GM18520 (cell line): ENCODE measurements around the gene KIF26B.

ENCODE experiments used
- ATAC-seq: cut with Tn5 transposase; IDR thresholded peaks from one replicate; pipeline ENCODE4 v1.9.1; 2021; ENCODE audit not compliant: unreplicated experiment

KIF26B gene

DNA sequence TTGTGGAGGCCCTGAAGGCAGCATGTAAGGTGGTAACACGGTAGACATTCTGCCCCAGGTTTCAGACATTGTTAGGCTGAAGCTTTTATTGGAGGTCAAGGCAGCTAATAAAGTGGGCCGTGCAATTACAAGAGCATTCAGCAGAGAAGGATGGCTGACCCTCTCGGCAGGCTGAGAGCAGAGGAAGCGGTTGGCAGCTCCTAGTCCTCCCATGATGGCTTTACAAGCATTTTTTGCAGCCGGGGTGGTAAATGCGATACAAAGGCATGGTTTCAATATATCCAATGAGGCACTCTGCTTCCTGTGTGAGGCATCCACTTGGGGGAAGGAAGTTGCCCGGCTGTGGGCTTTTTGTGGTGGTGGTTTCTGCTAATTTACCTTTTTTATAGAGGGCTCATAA, 14.6 kb downstream of the KIF26B start:
- ATAC-seq, result no peak

DNA sequence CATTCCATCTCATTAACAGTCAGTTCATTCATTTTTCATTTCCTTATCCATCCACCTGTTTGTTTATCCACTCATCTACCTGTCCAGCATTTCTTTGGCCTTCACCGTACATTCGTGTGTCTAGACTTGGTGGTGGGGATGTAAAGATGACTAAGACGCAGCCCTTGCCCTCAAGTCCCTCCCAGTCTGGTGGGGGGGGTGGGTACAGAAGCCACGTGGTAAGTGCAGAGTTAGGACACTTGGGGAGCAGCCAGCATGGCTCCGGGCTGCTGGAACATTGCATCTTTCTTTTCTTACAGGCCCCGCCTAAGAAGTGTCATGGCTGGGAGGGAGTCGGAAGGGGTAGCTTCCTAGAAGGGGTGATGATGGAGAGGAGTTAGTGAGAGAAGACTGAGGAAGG, 17.2 kb downstream of the KIF26B start:
- no peak for ATAC-seq

DNA sequence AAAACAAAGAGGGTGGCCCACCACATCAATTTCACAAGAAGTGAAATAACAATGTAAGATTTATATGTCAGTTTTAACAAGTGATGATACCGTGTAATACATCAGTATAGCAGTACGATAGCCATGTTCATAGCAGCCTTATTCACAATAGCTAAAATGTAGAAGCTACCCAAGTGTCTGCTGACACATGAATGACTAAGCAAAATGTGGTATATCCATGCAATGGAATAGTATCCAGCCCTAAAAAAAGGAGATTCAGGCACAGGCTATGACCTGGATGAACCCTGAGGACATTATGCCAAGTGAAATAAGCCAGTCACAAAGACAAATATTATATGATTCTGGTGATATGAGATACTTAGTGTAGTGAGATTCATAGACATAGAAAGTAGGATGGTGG, 18.0 kb downstream of the KIF26B start:
- no peak for ATAC-seq

- ATAC-seq, result no peak
Measured at GRCh38 chr1:245173446-245174211, 18.8 kb downstream of the KIF26B start.

- ATAC-seq, result no peak
Measured at GRCh38 chr1:245177071-245177900, 22.5 kb downstream of the KIF26B start.

- ATAC-seq, result no peak
Measured at GRCh38 chr1:245179706-245180105, 24.9 kb downstream of the KIF26B start.

GRCh38 chr1:245180496-245181157, 25.8 kb downstream of the KIF26B start:
- ATAC-seq, result no peak

GRCh38 chr1:245181158-245181517, 26.4 kb downstream of the KIF26B start:
- no peak for ATAC-seq

DNA sequence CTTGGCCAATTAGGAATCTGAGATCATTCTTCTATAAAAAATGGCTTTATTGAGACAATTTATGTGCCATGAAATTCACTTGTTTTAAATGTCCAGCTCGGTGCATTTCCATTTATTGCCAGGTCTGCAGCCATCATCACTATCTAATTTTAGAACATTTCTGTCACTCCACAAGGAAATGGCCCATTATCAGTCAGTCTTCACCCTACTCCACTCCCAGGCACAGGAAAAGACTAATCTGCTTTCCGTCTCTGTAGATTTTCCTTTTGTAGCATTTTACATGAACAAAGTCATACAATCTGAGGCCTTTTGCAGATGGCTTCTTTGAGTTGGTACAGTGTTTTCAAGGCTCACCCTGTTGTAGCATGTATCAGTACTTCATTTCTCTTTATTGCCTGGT, 27.2 kb downstream of the KIF26B start:
- no peak for ATAC-seq

DNA sequence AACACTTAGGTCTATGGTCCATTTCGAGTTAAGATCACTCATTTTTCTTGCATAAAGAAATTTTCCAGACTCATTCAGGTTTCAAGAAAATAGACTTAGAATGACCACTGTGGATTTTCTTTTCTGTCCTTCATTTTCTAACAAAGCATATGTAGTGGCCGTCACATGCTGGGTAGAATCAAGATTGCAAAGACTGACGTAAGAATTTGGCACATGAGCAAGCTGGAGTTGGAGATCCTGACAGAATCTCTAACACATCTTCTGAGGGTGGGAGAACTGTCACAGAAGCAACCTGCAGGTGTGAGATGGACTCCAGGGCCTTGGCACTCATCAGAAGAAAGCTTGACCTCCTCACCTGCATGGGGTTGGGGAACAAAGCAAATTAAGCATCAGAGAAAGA, 28.6 kb downstream of the KIF26B start:
- ATAC-seq, result no peak

GRCh38 chr1:245184779-245185178, 30.0 kb downstream of the KIF26B start:
- no peak for ATAC-seq

DNA sequence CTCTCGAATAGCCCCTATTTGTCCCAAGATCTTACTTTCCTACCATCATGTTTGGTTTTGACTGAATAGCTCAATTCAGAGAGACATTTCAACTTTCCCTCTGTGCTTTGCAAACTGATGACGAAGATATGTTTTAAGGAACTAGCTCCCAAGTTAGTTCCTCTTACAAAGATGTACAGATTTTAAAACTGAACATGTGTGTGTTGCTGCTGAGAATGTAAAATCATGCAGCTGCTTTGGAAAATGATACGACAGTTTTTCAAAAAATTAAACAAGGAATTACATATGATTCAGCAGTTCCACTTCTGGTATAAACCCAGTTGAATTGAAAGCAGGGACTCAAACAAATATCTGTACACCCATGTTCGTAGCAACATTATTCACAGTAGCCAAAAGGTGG, 33.6 kb downstream of the KIF26B start:
- ATAC-seq, result no peak

- no peak for ATAC-seq
Measured at GRCh38 chr1:245195398-245195797, 40.6 kb downstream of the KIF26B start.

- no peak for ATAC-seq
Measured at GRCh38 chr1:245197121-245197520, 42.3 kb downstream of the KIF26B start.

DNA sequence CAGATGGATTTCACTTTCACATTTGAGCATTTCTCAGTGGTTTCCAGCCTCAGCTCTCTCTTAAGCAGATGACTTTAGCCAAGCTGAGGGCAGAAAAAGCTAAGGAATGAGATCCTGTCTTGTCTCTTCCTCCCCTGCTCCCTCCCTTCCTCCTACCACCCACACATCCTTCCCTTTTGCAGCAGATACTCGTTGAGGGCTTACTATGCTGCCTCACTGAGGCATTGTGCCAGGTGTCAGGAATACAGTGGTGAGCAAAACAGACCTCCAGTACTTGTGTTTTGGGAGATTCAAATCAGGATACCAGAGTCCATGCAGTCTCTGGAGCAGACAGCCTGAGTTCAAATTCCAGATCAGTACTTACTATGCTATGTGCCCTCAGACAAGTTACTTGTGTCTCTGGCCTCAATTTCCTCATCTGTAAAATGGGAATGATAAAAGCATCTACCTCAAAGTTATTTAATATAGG, 43.2 kb downstream of the KIF26B start:
- ATAC-seq, result no peak

DNA sequence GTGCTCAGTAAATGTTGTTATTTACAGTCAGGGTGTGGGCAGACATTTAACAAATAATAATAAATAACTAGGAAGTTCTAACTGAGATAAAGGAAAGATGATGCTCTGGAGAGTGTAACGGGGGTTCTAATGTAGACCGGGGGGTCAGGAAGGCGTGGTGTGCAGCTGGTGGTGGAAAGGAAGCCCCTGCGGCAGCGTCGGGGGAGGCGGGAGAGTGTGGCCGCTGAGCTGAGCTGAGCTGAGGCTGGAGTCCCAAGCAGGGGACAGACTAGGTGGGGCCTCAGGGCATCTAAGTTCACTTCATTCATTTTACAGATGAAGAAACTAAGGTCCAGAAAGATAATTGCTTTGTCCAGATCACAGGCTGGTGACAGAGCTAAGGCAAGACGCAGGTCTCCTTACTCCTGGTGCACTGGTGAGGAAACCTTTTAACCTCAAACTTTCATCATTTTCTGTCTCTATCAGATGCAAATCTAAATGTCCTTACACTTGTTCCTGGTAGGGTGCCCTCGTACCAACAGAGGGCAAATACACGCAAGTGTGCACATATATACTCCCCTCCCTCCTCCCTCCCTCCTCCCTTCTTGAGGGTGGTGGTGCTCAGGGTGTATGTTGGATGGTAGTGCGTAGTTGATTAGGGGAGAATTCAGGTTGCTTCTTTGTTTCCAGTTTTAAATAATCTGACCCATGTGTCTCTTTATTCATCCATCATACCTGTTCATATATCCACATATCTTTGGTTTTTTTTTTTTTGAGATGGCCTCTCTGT, 44.1 kb downstream of the KIF26B start:
- no peak for ATAC-seq

- ATAC-seq, result no peak
Measured at GRCh38 chr1:245200146-245200545, 45.4 kb downstream of the KIF26B start.

GRCh38 chr1:245201201-245201600, 46.4 kb downstream of the KIF26B start:
- no peak for ATAC-seq

- no peak for ATAC-seq
Measured at GRCh38 chr1:245201827-245202226, 47.0 kb downstream of the KIF26B start.

GRCh38 chr1:245205396-245205795, 50.6 kb downstream of the KIF26B start:
- ATAC-seq, result no peak

GRCh38 chr1:245205864-245206263, 51.1 kb downstream of the KIF26B start:
- ATAC-seq, result no peak
